Activated naive CD8-positive, alpha-beta T cell treated with anti-CD3 and anti-CD28 coated beads, Interleukin-2, amount 50 U/mL, for 16 hours (primary cell): ENCODE results near the gene SVIL.
"Not testable (repeated sequence)": the region's sequence is repeated elsewhere in the genome, so short reads cannot be mapped to it uniquely, and the experiment has no call there.

Source experiments
- DNase-seq: peaks from one replicate; pipeline ENCODE4 v3.0.0-alpha.2; 2020; ENCODE audit warnings: low read depth, low spot score

SVIL gene

GRCh38 chr10:29517352-29517923 is 117.3 kb downstream of the SVIL start:
- no peak for DNase-seq

- DNase-seq: not testable (repeated sequence)
Measured at GRCh38 chr10:29516309-29516932, 118.3 kb downstream of the SVIL start.

DNA sequence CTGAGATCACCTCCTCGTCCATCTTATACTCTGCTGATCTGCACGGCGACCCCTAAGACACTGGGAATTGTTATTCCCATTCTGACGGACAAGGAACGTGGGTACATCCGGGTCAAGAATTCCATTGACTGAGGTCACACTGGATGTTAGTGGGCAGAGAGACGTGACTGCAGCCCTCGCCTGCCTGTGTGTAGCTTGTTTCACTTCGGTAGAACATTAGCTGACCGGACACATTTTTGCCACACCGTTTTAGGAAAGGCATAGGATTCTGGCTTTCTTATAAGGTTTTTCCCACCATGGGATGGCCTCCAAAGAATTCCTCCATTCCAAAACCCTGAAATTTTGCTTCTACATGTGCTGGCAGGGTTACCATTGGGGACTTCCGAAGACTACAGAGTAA is 118.9 kb downstream of the SVIL start:
- DNase-seq: not testable (repeated sequence)

- not testable (repeated sequence) for DNase-seq
Measured at GRCh38 chr10:29515104-29515503, 119.7 kb downstream of the SVIL start.

DNA sequence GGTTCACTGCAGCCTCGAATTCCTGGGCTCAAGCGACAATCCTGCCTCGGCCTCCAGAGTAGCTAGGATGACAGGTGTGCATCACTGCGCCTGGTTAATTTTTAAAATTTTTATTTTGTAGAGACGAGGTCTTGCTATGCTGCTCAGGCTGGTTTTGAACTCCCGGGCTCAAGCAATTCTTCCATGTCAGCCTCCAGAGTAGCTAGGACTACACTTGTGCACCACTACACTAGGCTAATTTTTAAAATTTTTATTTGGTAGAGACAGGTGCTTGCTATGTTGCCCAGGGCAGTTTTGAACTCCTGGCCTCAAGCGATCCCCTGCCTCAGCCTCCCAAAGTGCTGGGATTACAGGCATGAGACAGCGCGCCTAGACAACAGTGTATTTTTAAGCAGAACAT is 120.5 kb downstream of the SVIL start:
- no peak for DNase-seq

DNA sequence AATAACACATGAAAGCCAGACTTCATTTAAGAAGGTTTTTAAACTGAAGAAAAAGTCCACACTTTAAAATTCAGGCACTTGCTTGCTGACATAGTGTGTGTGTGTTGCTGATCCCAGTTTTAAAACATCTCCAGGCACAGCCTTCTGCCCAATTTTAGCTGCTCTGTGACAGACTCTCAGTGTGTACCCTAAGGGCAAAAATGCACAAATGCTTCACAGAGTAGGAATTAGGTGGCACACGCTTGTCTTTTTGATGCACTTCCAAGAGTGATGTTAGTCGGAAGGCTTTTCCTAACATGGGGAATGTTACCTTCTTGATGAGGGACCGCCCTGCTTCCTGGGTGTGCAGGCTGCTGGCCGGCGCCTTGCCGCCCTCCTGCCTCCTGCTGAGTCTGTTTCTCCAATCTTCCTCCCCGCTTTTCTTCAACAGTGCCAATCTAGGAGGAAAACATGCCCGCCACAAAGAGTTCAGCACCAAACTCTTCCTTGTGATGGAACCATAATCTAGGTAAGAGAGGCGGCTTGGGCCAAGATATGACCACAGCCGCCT is 122.3 kb downstream of the SVIL start:
- no peak for DNase-seq

GRCh38 chr10:29511806-29512205 is 123.0 kb downstream of the SVIL start:
- not testable (repeated sequence) for DNase-seq

DNA sequence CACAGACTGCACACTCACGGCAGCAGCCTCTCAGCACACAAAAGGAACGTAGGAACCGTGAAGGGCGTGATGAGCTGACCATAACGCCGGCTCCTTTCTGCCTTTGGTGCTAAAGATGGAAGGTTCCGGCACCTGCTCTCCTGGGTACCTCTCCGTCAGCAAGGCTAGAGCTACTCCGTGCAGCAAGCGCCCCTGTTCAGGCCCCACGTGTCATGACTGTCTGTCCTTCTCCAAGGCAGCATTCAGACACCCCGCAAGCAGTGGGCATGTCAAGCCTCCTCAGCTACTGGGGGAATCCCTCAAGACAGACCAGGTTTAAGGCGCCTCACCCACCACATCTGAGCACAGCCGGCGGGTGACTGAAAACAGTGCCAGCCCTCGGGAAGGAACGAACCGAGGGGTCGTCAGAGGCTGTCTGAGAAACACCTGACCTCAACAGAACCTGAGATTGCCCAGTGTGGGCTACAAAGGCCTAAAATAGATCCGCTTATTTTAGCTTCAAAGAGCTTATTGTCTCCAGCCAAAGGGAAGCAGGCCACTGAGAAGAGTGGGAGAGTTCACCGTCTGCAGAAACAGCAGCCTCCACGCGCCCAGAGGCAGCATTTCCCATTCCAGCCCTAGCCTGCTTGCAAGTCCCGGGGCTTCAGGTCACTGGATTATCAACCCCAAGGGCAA is 124.2 kb downstream of the SVIL start:
- DNase-seq: not testable (repeated sequence)

DNA sequence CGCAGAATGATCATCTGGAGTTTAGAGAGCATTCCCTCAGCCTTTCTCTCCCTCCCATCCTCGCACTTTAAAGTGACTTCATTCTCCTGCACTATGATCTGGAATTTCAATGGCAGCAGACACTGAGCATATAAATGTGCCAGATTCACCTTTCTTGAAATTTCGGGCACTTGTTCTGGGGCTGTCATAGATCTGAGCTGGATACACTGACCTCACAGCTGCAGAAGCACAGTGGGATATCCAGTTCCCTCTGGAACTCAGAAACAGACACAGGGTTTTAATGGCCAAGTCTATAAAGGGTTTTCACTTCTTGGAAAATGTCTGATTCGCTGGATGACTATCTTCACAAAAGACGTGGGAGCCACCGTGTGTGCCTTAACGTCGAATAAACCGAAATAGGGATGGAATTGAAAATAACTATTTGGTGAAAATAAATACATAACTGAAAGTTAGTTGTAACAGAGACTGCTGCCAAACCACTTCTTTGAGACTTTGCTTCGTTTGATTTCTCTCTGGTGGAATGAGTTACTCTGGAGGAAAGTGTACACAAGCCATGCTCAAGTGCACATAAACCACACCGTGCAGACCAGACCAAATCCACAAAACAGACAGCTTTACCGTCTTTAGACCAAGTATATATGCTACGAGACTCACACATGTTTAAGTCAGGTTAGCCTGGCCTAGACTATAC is 126.1 kb downstream of the SVIL start:
- DNase-seq: no peak

GRCh38 chr10:29507750-29508149 is 127.0 kb downstream of the SVIL start:
- not testable (repeated sequence) for DNase-seq

DNA sequence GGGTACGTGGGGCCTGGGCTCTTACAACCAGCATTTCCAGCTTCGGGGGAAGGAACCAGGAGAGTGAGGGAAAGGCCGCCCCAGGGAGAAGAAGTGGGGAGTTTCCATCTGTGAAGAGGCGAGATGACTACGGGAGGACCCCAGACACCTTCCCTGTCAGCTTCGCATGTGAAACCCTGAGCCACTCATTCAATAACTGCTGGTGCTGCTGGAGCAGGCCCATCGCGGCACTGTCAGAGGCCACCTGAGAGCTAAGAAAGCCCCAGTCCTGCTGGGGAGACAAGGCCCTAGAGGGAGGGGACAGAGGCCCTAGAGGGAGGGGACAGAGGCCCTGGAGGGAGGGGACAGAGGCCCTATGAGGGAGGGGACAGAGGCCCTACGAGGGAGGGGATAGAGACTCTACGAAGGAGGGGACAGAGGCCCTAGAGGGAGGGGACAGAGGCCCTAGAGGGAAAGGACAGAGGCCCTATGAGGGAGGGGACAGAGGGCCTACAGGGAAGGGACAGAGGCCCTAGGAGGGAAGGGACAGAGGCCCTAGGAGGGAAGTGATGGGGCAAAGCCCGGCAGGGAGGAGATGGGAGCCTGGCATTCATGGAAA is 128.3 kb downstream of the SVIL start:
- not testable (repeated sequence) for DNase-seq

DNA sequence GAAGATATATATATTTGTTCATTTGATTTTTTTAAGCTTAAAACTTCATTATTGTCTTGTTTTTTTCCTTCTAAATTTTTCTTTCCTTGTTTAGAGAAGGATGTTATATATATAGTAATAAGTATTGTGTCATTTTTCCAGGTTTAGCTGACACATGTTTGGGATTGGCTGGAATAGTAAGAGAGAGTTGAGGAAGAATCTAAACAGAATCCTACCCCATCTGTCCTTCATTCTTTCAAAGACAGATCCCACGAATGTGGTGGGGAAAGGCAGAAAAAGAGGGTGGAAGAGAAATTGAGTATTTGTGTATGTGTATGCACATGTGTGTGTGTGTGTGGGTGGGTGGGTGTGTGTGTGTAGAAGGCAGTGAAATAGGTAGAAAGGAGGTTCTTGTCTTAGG is 132.4 kb downstream of the SVIL start:
- DNase-seq: no peak

GRCh38 chr10:29501692-29502091 is 133.1 kb downstream of the SVIL start:
- DNase-seq: no peak

GRCh38 chr10:29499993-29500537 is 134.7 kb downstream of the SVIL start:
- no peak for DNase-seq

DNA sequence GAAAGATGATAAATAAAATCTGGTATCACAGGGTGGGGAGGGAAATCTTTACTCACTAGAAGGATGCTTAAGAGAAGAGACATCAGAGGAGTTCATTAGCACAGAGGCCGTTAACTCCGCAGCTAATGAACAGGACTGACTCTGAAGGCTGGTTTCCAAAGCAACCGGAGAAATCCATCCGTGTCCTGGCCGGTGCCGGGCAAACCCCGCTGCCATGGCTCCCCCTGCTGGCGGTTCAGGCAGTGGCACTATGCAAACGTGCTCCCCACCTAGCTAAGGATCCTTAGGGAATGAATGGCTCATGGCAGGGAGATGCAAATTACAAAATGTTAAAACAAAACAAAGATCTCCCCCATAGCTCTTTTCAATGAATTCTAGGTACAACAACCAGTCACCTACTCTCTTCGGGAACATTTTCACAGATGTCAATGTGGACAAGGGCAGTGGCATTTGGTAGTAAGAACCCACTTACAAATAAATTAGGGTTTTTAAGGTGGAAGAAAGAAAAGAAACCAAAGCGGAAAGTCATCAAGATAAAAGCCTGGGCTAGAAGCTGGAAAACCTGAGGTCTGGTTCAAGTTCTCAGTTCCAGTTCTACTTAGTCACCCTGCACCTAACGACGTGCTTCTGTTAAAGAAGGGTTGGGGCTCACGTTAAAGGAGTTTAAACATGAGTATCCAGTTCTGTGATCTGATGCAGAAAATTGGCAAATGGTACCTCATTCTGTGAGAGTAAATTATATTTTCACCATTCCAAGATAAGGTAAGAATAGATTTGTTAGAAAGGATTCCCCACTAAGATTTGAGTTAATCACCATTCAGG is 138.2 kb downstream of the SVIL start:
- peak; percentile 14 for DNase-seq

- no peak for DNase-seq
Measured at GRCh38 chr10:29495366-29495765, 139.4 kb downstream of the SVIL start.

DNA sequence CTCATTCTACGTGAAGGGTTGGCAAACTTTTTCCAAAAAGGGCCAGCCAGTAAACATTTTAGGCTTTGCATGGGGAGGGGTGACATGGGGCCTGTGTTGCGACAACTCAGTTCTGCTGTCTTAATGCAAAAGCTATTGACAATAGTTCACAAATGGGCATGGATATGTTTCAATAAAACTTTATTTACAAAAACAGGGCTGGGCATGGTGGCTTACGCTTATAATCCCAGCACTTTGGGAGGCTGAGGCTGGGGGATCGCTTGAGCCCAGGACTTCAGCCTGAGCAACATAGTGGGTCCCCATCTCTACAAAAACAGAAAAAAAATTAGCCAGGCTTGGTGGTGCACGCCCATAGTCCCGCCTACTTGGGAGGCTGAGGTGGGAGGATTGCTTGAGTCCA is 141.1 kb downstream of the SVIL start:
- no peak for DNase-seq

- no peak for DNase-seq
Measured at GRCh38 chr10:29492774-29493173, 142.0 kb downstream of the SVIL start.

- no peak for DNase-seq
Measured at GRCh38 chr10:29491918-29492317, 142.9 kb downstream of the SVIL start.

GRCh38 chr10:29490781-29491280 is 143.9 kb downstream of the SVIL start:
- not testable (repeated sequence) for DNase-seq
